ENCODE measurements around the gene GALK1. TPM values are rescaled to one million over a fixed set of nuclear protein-coding genes. Genes with fewer than 3 reads are reported as not detected.

The GALK1 gene
- total and polyA plus RNA-seq, 9 of the 15 experiments (the other 6 are each of a cell fraction or from before 2014, with no cell fraction given): 0.45 to 51.6 (median 17.4) TPM

GRCh38 chr17:75784473-75785015 is 19.6 kb upstream of the GALK1 start, which contains the start of gene UNK (continued):
- TF ChIP-seq, protein P1, sequence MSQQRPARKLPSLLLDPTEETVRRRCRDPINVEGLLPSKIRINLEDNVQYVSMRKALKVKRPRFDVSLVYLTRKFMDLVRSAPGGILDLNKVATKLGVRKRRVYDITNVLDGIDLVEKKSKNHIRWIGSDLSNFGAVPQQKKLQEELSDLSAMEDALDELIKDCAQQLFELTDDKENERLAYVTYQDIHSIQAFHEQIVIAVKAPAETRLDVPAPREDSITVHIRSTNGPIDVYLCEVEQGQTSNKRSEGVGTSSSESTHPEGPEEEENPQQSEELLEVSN (IDR thresholded peaks at IDR 0.05; ENCODE audit: borderline replicate concordance in 1 of 2, extremely low read depth in 1 of 2, insufficient read depth in 1 of 2, insufficient read length in 1 of 2, low read depth in 1 of 2, low read length in 1 of 2, poor library complexity in 1 of 2, severe bottlenecking in 1 of 2): no peak
- TF ChIP-seq BRD4 (IDR thresholded peaks at IDR 0.05) (no peak), ELF4 (CRISPR knock-in tag; IDR thresholded peaks at IDR 0.05) (no peak), CHAMP1 (IDR thresholded peaks at IDR 0.05) (no peak), ADNP (tag; IDR thresholded peaks at IDR 0.05) (no peak), ZFP36 (IDR thresholded peaks at IDR 0.05; ENCODE audit: low read depth, low read length, partially characterized antibody) (no peak), HNRNPK (IDR thresholded peaks at IDR 0.05; ENCODE audit: low read depth, low read length, poor library complexity, severe bottlenecking) (no peak), MEF2D (tag; conservative IDR thresholded peaks at IDR 0.05; ENCODE audit: low read depth) (peak; percentile 51; the same call in 1 of the 2 replicates), HDGF (IDR thresholded peaks at IDR 0.05) (no peak), CBX5 (IDR thresholded peaks at IDR 0.05; ENCODE audit: borderline replicate concordance, low read depth) (no peak), RNF2 (IDR thresholded peaks at IDR 0.05) (no peak), BHLHE40 (IDR thresholded peaks at IDR 0.05; ENCODE audit: low read length) (0 out of 2 replicates have a peak, but pooled peaks have one; percentile 47), PTBP1 (IDR thresholded peaks at IDR 0.05; ENCODE audit: low read depth, low read length) (no peak), ZNF780A (CRISPR knock-in tag; IDR thresholded peaks at IDR 0.05) (no peak), EP300 (IDR thresholded peaks at IDR 0.05; ENCODE audit: low read length) (no peak), ZEB2 (IDR thresholded peaks at IDR 0.05) (no peak)
- TF ChIP-seq, protein P2, sequence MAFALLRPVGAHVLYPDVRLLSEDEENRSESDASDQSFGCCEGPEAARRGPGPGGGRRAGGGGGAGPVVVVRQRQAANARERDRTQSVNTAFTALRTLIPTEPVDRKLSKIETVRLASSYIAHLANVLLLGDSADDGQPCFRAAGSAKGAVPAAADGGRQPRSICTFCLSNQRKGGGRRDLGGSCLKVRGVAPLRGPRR (CRISPR knock-in tag; IDR thresholded peaks at IDR 0.05): no peak
- TF ChIP-seq, protein P3, sequence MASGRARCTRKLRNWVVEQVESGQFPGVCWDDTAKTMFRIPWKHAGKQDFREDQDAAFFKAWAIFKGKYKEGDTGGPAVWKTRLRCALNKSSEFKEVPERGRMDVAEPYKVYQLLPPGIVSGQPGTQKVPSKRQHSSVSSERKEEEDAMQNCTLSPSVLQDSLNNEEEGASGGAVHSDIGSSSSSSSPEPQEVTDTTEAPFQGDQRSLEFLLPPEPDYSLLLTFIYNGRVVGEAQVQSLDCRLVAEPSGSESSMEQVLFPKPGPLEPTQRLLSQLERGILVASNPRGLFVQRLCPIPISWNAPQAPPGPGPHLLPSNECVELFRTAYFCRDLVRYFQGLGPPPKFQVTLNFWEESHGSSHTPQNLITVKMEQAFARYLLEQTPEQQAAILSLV (tag; IDR thresholded peaks at IDR 0.05): peak; percentile 58; the same call in 1 of the 2 replicates
- TF ChIP-seq, protein P4, sequence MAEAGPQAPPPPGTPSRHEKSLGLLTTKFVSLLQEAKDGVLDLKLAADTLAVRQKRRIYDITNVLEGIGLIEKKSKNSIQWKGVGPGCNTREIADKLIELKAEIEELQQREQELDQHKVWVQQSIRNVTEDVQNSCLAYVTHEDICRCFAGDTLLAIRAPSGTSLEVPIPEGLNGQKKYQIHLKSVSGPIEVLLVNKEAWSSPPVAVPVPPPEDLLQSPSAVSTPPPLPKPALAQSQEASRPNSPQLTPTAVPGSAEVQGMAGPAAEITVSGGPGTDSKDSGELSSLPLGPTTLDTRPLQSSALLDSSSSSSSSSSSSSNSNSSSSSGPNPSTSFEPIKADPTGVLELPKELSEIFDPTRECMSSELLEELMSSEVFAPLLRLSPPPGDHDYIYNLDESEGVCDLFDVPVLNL (CRISPR knock-in tag; IDR thresholded peaks at IDR 0.05; ENCODE audit: low read depth): no peak

Data from K562 (cell line).